SH-SY5Y (cell line): ENCODE results near the gene RBM6.

Experiments used
- GATA2 ChIP-seq: IDR thresholded peaks from 2 replicates; pipeline ENCODE4 v1.6.1; 2011; ENCODE audit warnings: mild to moderate bottlenecking, low read depth, low read length
- GATA3 ChIP-seq: IDR thresholded peaks from 2 replicates; pipeline ENCODE4 v1.6.1; 2011; ENCODE audit warnings: low read depth, mild to moderate bottlenecking, low read length, moderate library complexity

- TF ChIP-seq GATA2 (no peak), GATA3 (no peak)
These were observed 183.6 kb downstream of the RBM6 start for GRCh38 chr3:50123394-50124051.
